GM12878 (cell line): Measurements from ENCODE around the gene ADPRS. TPM values are rescaled to one million over a fixed set of nuclear protein-coding genes. Genes with fewer than 3 reads are reported as not detected.

Experiments
- ASH2L ChIP-seq: fragments of 300-600, 200-600 bp; sonication (generic); IDR thresholded peaks from 2 replicates; pipeline ENCODE4 v1.6.1; 2017; ENCODE audit warnings: low read depth, mild to moderate bottlenecking, borderline replicate concordance
- BCL11A ChIP-seq: IDR thresholded peaks from 2 replicates; pipeline ENCODE4 v1.6.1; 2011; ENCODE audit warnings: low read depth, low read length
- BHLHE40 ChIP-seq, 2 experiments: fragments of 450-650 bp in 1 of 2; IDR thresholded peaks; 2 replicates each; pipeline ENCODE4 v1.6.1; 2011 to 2017; ENCODE audit warnings: low read depth in 2 of 2, borderline replicate concordance in 1 of 2, improper control_type of control experiment in 1 of 2, low read length in 1 of 2, mild to moderate bottlenecking in 1 of 2
- CBX3 ChIP-seq: fragments of 200-600 bp; sonication (generic); IDR thresholded peaks from 2 replicates; pipeline ENCODE4 v1.6.1; 2016; ENCODE audit warnings: low read depth, borderline replicate concordance
- CBX5 ChIP-seq: sonication (generic); IDR thresholded peaks from 2 replicates; pipeline ENCODE4 v1.6.1; 2016; ENCODE audit warnings: low read depth, moderate library complexity, mild to moderate bottlenecking, inconsistent platforms
- CHD2 ChIP-seq: IDR thresholded peaks from 2 replicates; pipeline ENCODE4 v1.6.1; 2011; ENCODE audit warnings: low read depth, low read length, improper control_type of control experiment, borderline replicate concordance
- EP300 ChIP-seq, 2 experiments: fragments of 150-350 bp in 1 of 2; IDR thresholded peaks; 2 replicates each; pipeline ENCODE4 v1.6.1; 2011 to 2012; ENCODE audit warnings: low read depth in 2 of 2, low read length in 2 of 2, borderline replicate concordance in 1 of 2, improper control_type of control experiment in 1 of 2, inconsistent platforms in 1 of 2; ENCODE audit not compliant: control insufficient read depth in 1 of 2
- ETV6 ChIP-seq, 2 experiments: fragments of 450-650 bp in 1 of 2; IDR thresholded peaks in 1 of 2; conservative IDR thresholded peaks in 1 of 2; 2 replicates each; pipeline ENCODE4 v1.6.1; 2014; ENCODE audit warnings: antibody characterized with exemption in 1 of 2, borderline replicate concordance in 1 of 2, low read depth in 1 of 2, mild to moderate bottlenecking in 1 of 2, moderate library complexity in 1 of 2
- FOXM1 ChIP-seq: IDR thresholded peaks from 2 replicates; pipeline ENCODE4 v1.6.1; 2012; ENCODE audit warnings: low read depth, mild to moderate bottlenecking, inconsistent platforms, low read length, moderate library complexity
- GATAD2B ChIP-seq: fragments of 450-650 bp; conservative IDR thresholded peaks from 2 replicates; pipeline ENCODE4 v1.6.1; 2017; ENCODE audit warnings: low read depth, mild to moderate bottlenecking, moderate library complexity
- HDGF ChIP-seq: fragments of 450-650 bp; IDR thresholded peaks from 2 replicates; pipeline ENCODE4 v1.6.1; 2016; ENCODE audit warnings: antibody characterized with exemption
- MEF2A ChIP-seq: IDR thresholded peaks from 2 replicates; pipeline ENCODE4 v1.6.1; 2011; ENCODE audit warnings: low read depth, mild to moderate bottlenecking, low read length, moderate library complexity; ENCODE audit not compliant: insufficient read depth
- MXI1 ChIP-seq: fragments of 150-350 bp; IDR thresholded peaks from 2 replicates; pipeline ENCODE4 v1.6.1; 2011; ENCODE audit warnings: low read depth, mild to moderate bottlenecking, inconsistent platforms, low read length, improper control_type of control experiment
- NFIC ChIP-seq: IDR thresholded peaks from 2 replicates; pipeline ENCODE4 v1.6.1; 2012; ENCODE audit warnings: low read depth, mild to moderate bottlenecking, inconsistent platforms, low read length, moderate library complexity
- NFXL1 ChIP-seq: fragments of 450-650 bp; IDR thresholded peaks from 2 replicates; pipeline ENCODE4 v1.6.1; 2017; ENCODE audit warnings: antibody characterized with exemption, mild to moderate bottlenecking, borderline replicate concordance
- NFYA ChIP-seq: IDR thresholded peaks from 2 replicates; pipeline ENCODE4 v1.6.1; 2011; ENCODE audit warnings: low read depth, mild to moderate bottlenecking, low read length, improper control_type of control experiment, borderline replicate concordance
- NFYB ChIP-seq: IDR thresholded peaks from 2 replicates; pipeline ENCODE4 v1.6.1; 2011; ENCODE audit warnings: low read depth, mild to moderate bottlenecking, low read length, improper control_type of control experiment, moderate library complexity; ENCODE audit not compliant: insufficient read depth
- POLR2AphosphoS2 ChIP-seq: IDR thresholded peaks from 2 replicates; pipeline ENCODE4 v1.6.1; 2011; ENCODE audit warnings: low read depth, mild to moderate bottlenecking, low read length, improper control_type of control experiment, moderate library complexity
- SIN3A ChIP-seq: IDR thresholded peaks from 2 replicates; pipeline ENCODE4 v1.6.1; 2012; ENCODE audit warnings: low read depth, low read length, improper control_type of control experiment
- SMC3 ChIP-seq: IDR thresholded peaks from 2 replicates; pipeline ENCODE4 v1.6.1; 2011; ENCODE audit warnings: low read length, improper control_type of control experiment, borderline replicate concordance
- TCF3 ChIP-seq: IDR thresholded peaks from 2 replicates; pipeline ENCODE4 v1.6.1; 2012; ENCODE audit warnings: low read depth, mild to moderate bottlenecking, low read length, borderline replicate concordance; ENCODE audit not compliant: insufficient read depth
- ZBTB4 ChIP-seq: fragments of 450-650 bp; formaldehyde crosslinking; IDR thresholded peaks from 2 replicates; pipeline ENCODE4 v1.4.0; 2022; ENCODE audit warnings: mild to moderate bottlenecking, moderate library complexity
- polyA plus RNA-seq, 11 experiments: library from polyadenylated mRNA; depleted of rRNA in 4 of 11; unstranded in 6 of 11; stranded (reverse) in 5 of 11; fragments of >200 nt; fragmentation: Nextera tagmentation in 4 of 11; fragmentation: Illumina TruSeq in 1 of 11; extraction: Ambion mirVana in 4 of 11; extraction: Trizol in 1 of 11; gene quantifications; 1 replicate in 1 of 11; 2 replicates in 10 of 11; pipeline versions ENCODE4 v1.2.1 to v1.2.3, GENCODE V29; 2011 to 2016; ENCODE audit warnings: inconsistent platforms in 2 of 11, missing spikeins in 2 of 11, low read depth in 1 of 11
- total RNA-seq, 4 experiments: library from RNA; depleted of rRNA in 3 of 4; stranded (reverse); fragments of >200 nt in 3 of 4; fragmentation: Illumina TruSeq in 1 of 4; extraction: Trizol in 1 of 4; gene quantifications; 2 replicates each; pipeline versions ENCODE4 v1.2.1 to v1.2.3, GENCODE V29; 2013 to 2021
- TF ChIP-seq, protein P1 (sequence below): IDR thresholded peaks from 2 replicates; pipeline ENCODE4 v1.6.1; 2011; ENCODE audit warnings: low read depth, low read length, improper control_type of control experiment, borderline replicate concordance
- TF ChIP-seq, protein P2 (sequence below): IDR thresholded peaks from 2 replicates; pipeline ENCODE4 v1.6.1; 2012; ENCODE audit warnings: low read length, inconsistent platforms

The ADPRS gene
- total and polyA plus RNA-seq, 10 of the 15 experiments (the other 5 are each of a cell fraction or from before 2014, with no cell fraction given) = 7.6 to 57.6 (median 39.1) TPM

- TF ChIP-seq NFIC = no peak
- TF ChIP-seq, protein P1, sequence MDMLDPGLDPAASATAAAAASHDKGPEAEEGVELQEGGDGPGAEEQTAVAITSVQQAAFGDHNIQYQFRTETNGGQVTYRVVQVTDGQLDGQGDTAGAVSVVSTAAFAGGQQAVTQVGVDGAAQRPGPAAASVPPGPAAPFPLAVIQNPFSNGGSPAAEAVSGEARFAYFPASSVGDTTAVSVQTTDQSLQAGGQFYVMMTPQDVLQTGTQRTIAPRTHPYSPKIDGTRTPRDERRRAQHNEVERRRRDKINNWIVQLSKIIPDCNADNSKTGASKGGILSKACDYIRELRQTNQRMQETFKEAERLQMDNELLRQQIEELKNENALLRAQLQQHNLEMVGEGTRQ = no peak
- TF ChIP-seq BHLHE40 (IDR thresholded peaks at IDR 0.05; ENCODE audit: borderline replicate concordance in 1 of 2, low read depth in 2 of 2, low read length in 1 of 2) = peak; percentile 40 to 83; a peak in 3 of 4 replicates
- no peak for TF ChIP-seq BCL11A
- TF ChIP-seq MEF2A = peak; percentile 55; the same call in 1 of the 2 replicates
- TF ChIP-seq NFXL1 = no peak
- TF ChIP-seq, protein P2, sequence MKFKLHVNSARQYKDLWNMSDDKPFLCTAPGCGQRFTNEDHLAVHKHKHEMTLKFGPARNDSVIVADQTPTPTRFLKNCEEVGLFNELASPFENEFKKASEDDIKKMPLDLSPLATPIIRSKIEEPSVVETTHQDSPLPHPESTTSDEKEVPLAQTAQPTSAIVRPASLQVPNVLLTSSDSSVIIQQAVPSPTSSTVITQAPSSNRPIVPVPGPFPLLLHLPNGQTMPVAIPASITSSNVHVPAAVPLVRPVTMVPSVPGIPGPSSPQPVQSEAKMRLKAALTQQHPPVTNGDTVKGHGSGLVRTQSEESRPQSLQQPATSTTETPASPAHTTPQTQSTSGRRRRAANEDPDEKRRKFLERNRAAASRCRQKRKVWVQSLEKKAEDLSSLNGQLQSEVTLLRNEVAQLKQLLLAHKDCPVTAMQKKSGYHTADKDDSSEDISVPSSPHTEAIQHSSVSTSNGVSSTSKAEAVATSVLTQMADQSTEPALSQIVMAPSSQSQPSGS = no peak
- no peak for TF ChIP-seq NFYB
- no peak for TF ChIP-seq ZBTB4 (CRISPR knock-in tag)
- TF ChIP-seq MXI1 = peak; percentile 86
- TF ChIP-seq CBX3 = no peak
- TF ChIP-seq ETV6 (conservative IDR thresholded peaks at IDR 0.05 in 1 of 2, IDR thresholded peaks at IDR 0.05 in 1 of 2; ENCODE audit: borderline replicate concordance in 1 of 2, low read depth in 1 of 2) = peak in 1 of 2 experiments; percentile 87; a peak in 2 of 4 replicates
- no peak for TF ChIP-seq FOXM1
- no peak; the same call in 1 of the 2 replicates for TF ChIP-seq POLR2AphosphoS2
- peak; percentile 89 for TF ChIP-seq GATAD2B
- TF ChIP-seq SMC3 = peak; percentile 60
- no peak for TF ChIP-seq CBX5
- peak; percentile 83 for TF ChIP-seq SIN3A
- TF ChIP-seq CHD2 = 0 out of 2 replicates have a peak, but pooled peaks have one; percentile 60
- peak; percentile 97; the same call in 1 of the 2 replicates for TF ChIP-seq ASH2L
- TF ChIP-seq TCF3 = peak; percentile 77
- TF ChIP-seq EP300 (IDR thresholded peaks at IDR 0.05; ENCODE audit: borderline replicate concordance in 1 of 2, control insufficient read depth in 1 of 2, low read depth in 2 of 2, low read length in 2 of 2) = no peak; a peak in 1 of 4 replicates
- TF ChIP-seq HDGF = no peak
- no peak for TF ChIP-seq NFYA
Measured at GRCh38 chr1:36088577-36089392, at the start of gene ADPRS (continued).
